ENCODE data around the gene HYAL3. TPM values are rescaled to one million over a fixed set of nuclear protein-coding genes. Genes with fewer than 3 reads are reported as not detected.
A peak's percentile ranks its signal among the peaks of the same experiment; 100 is the strongest.

The HYAL3 gene
- total and polyA plus RNA-seq, 2 of the 13 experiments (the other 11 are each of a cell fraction or from before 2014, with no cell fraction given), result 5.5 to 10.4 TPM

DNA sequence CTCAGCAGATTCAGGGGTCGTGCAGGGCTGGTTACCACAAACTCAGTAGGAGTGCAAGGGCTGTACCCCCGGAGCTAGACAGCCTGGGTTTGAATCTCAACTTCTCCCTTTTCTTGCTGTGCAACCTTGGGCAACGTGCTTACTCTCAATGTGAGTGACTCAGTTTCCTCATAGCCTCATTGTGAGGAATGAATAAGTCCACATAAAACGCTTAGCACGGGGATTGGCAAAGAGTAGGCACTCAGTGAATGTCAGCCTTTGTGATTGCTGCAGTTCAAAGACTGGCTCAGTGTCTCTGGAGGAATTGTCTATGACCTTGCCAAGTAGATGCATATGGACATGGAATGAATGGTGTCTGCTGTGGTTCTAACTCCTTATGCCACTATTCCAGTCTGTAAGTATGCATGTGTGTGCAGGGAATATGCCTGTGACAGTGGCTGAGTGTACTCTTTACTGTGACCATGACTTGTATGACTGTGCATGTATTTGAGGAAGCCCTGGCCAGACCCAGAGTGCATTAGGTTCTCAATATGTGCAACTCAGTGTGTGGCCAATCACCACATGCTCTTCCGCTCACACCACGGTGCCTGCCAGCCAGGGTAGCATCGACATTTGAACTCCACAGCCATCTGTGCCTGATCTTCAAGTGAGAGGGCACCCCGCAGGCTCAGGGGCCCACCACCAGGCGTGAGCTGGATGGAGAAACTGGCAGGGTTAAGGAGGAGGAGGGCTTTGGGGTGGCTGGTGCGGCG, 900 bp upstream of the HYAL3 start (continued):
- no peak for TF ChIP-seq KDM4B (CRISPR knock-in tag; IDR thresholded peaks at IDR 0.05)
- TF ChIP-seq RBAK (CRISPR knock-in tag; IDR thresholded peaks at IDR 0.05), result no peak
- no peak; the same call in 1 of the 2 replicates for TF ChIP-seq HDAC1 (CRISPR knock-in tag; IDR thresholded peaks at IDR 0.05)
- TF ChIP-seq MAF1 (CRISPR knock-in tag; IDR thresholded peaks at IDR 0.05; ENCODE audit: borderline replicate concordance), result no peak
- TF ChIP-seq, protein P1, sequence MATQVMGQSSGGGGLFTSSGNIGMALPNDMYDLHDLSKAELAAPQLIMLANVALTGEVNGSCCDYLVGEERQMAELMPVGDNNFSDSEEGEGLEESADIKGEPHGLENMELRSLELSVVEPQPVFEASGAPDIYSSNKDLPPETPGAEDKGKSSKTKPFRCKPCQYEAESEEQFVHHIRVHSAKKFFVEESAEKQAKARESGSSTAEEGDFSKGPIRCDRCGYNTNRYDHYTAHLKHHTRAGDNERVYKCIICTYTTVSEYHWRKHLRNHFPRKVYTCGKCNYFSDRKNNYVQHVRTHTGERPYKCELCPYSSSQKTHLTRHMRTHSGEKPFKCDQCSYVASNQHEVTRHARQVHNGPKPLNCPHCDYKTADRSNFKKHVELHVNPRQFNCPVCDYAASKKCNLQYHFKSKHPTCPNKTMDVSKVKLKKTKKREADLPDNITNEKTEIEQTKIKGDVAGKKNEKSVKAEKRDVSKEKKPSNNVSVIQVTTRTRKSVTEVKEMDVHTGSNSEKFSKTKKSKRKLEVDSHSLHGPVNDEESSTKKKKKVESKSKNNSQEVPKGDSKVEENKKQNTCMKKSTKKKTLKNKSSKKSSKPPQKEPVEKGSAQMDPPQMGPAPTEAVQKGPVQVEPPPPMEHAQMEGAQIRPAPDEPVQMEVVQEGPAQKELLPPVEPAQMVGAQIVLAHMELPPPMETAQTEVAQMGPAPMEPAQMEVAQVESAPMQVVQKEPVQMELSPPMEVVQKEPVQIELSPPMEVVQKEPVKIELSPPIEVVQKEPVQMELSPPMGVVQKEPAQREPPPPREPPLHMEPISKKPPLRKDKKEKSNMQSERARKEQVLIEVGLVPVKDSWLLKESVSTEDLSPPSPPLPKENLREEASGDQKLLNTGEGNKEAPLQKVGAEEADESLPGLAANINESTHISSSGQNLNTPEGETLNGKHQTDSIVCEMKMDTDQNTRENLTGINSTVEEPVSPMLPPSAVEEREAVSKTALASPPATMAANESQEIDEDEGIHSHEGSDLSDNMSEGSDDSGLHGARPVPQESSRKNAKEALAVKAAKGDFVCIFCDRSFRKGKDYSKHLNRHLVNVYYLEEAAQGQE (IDR thresholded peaks at IDR 0.05; ENCODE audit: borderline replicate concordance in 1 of 2, low read depth in 1 of 2, low read length in 2 of 2), result no peak
- no peak for TF ChIP-seq POLR2G (IDR thresholded peaks at IDR 0.05; ENCODE audit: low read depth, low read length)
- TF ChIP-seq ZNF331 (CRISPR knock-in tag; IDR thresholded peaks at IDR 0.05), result no peak
- TF ChIP-seq KDM5A (IDR thresholded peaks at IDR 0.05; ENCODE audit: borderline replicate concordance, low read length), result 0 out of 2 replicates have a peak, but pooled peaks have one; percentile 0
- TF ChIP-seq EEA1 (CRISPR knock-in tag; IDR thresholded peaks at IDR 0.05; ENCODE audit: borderline replicate concordance), result no peak
- TF ChIP-seq ZFX (CRISPR knock-in tag; IDR thresholded peaks at IDR 0.05; ENCODE audit: low read depth), result no peak; the same call in 1 of the 2 replicates
- TF ChIP-seq ATM (IDR thresholded peaks at IDR 0.05; ENCODE audit: borderline replicate concordance), result no peak
- TF ChIP-seq ELF3 (CRISPR knock-in tag; IDR thresholded peaks at IDR 0.05), result no peak
- 0 out of 2 replicates have a peak, but pooled peaks have one; percentile 56 for TF ChIP-seq ZNF256 (CRISPR knock-in tag; conservative IDR thresholded peaks at IDR 0.05)
- TF ChIP-seq FOXK1 (CRISPR knock-in tag; IDR thresholded peaks at IDR 0.05; ENCODE audit: borderline replicate concordance, low read depth), result no peak
- no peak for TF ChIP-seq AHR (CRISPR knock-in tag; IDR thresholded peaks at IDR 0.05)
- TF ChIP-seq, protein P2, sequence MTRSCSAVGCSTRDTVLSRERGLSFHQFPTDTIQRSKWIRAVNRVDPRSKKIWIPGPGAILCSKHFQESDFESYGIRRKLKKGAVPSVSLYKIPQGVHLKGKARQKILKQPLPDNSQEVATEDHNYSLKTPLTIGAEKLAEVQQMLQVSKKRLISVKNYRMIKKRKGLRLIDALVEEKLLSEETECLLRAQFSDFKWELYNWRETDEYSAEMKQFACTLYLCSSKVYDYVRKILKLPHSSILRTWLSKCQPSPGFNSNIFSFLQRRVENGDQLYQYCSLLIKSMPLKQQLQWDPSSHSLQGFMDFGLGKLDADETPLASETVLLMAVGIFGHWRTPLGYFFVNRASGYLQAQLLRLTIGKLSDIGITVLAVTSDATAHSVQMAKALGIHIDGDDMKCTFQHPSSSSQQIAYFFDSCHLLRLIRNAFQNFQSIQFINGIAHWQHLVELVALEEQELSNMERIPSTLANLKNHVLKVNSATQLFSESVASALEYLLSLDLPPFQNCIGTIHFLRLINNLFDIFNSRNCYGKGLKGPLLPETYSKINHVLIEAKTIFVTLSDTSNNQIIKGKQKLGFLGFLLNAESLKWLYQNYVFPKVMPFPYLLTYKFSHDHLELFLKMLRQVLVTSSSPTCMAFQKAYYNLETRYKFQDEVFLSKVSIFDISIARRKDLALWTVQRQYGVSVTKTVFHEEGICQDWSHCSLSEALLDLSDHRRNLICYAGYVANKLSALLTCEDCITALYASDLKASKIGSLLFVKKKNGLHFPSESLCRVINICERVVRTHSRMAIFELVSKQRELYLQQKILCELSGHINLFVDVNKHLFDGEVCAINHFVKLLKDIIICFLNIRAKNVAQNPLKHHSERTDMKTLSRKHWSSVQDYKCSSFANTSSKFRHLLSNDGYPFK (CRISPR knock-in tag; IDR thresholded peaks at IDR 0.05; ENCODE audit: borderline replicate concordance), result no peak
- TF ChIP-seq, protein P3, sequence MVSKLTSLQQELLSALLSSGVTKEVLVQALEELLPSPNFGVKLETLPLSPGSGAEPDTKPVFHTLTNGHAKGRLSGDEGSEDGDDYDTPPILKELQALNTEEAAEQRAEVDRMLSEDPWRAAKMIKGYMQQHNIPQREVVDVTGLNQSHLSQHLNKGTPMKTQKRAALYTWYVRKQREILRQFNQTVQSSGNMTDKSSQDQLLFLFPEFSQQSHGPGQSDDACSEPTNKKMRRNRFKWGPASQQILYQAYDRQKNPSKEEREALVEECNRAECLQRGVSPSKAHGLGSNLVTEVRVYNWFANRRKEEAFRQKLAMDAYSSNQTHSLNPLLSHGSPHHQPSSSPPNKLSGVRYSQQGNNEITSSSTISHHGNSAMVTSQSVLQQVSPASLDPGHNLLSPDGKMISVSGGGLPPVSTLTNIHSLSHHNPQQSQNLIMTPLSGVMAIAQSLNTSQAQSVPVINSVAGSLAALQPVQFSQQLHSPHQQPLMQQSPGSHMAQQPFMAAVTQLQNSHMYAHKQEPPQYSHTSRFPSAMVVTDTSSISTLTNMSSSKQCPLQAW (CRISPR knock-in tag; IDR thresholded peaks at IDR 0.05), result no peak; the same call in 1 of the 2 replicates
- TF ChIP-seq ZKSCAN5 (CRISPR knock-in tag; IDR thresholded peaks at IDR 0.05), result no peak
- TF ChIP-seq SETDB1 (CRISPR knock-in tag; IDR thresholded peaks at IDR 0.05; ENCODE audit: borderline replicate concordance), result no peak
